Activated naive CD8-positive, alpha-beta T cell treated with anti-CD3 and anti-CD28 coated beads, Interleukin-2, amount 50 U/mL, for 24 hours (primary cell): Measurements from ENCODE around the gene ESPNL.
"Not testable (repeated sequence)": the region's sequence is repeated elsewhere in the genome, so short reads cannot be mapped to it uniquely, and the experiment has no call there.

ENCODE experiments used
- ATAC-seq: fragments of 150-1000 bp; cut with Tn5 transposase; one replicate; pipeline ENCODE4 v1.10.0; 2021
- DNase-seq: peaks from one replicate; pipeline ENCODE4 v3.0.0; 2021
- H3K27ac Mint-ChIP-seq: one replicate; pipeline ENCODE4 v1.8.0; 2021; ENCODE audit warnings: mild to moderate bottlenecking, mixed read lengths
- H3K27me3 Mint-ChIP-seq: one replicate; pipeline ENCODE4 v1.8.0; 2021; ENCODE audit warnings: mixed read lengths
- H3K36me3 Mint-ChIP-seq: one replicate; pipeline ENCODE4 v1.8.0; 2021; ENCODE audit warnings: low read depth, mixed read lengths
- H3K4me1 Mint-ChIP-seq: one replicate; pipeline ENCODE4 v1.8.0; 2021; ENCODE audit warnings: mixed read lengths
- H3K4me3 Mint-ChIP-seq: one replicate; pipeline ENCODE4 v1.8.0; 2021; ENCODE audit warnings: mild to moderate bottlenecking, moderate library complexity, mixed read lengths
- H3K9me3 Mint-ChIP-seq: one replicate; pipeline ENCODE4 v1.8.0; 2021; ENCODE audit warnings: mixed read lengths

Gene ESPNL

GRCh38 chr2:238171072-238171431, 70.9 kb downstream of the ESPNL start:
- H3K27me3 Mint-ChIP-seq, H3K4me3 Mint-ChIP-seq, H3K27ac Mint-ChIP-seq, H3K4me1 Mint-ChIP-seq, H3K9me3 Mint-ChIP-seq, ATAC-seq, DNase-seq: not testable (repeated sequence)
- H3K36me3 Mint-ChIP-seq, result peaks cover 34% of the 10 kb centered on the region

GRCh38 chr2:238171575-238172187, 71.5 kb downstream of the ESPNL start:
- peaks cover 3% of the 10 kb centered on the region for H3K4me1 Mint-ChIP-seq
- H3K36me3 Mint-ChIP-seq, result peaks cover 37% of the 10 kb centered on the region

GRCh38 chr2:238172439-238172838, 72.3 kb downstream of the ESPNL start:
- peak overlapping the region; percentile 39 for H3K27ac Mint-ChIP-seq
- peaks cover 43% of the 10 kb centered on the region for H3K36me3 Mint-ChIP-seq

More at GRCh38 chr2:238171575-238172187, 71.5 kb downstream of the ESPNL start:
- Mint-ChIP-seq H3K27me3 (no peaks in the 10 kb centered on the region), H3K9me3 (no peaks in the 10 kb centered on the region), H3K4me3 (no peak overlapping the region), H3K27ac (no peak overlapping the region)
- no peak for DNase-seq
- no peak for ATAC-seq

GRCh38 chr2:238173692-238174091, 73.6 kb downstream of the ESPNL start:
- no peak overlapping the region for H3K27ac Mint-ChIP-seq
- ATAC-seq, result peak; percentile 52
- H3K4me1 Mint-ChIP-seq, result peaks cover 3% of the 10 kb centered on the region
- peaks cover 49% of the 10 kb centered on the region for H3K36me3 Mint-ChIP-seq
- DNase-seq, result no peak
- no peak overlapping the region for H3K4me3 Mint-ChIP-seq
- H3K27me3 Mint-ChIP-seq, result no peaks in the 10 kb centered on the region
- H3K9me3 Mint-ChIP-seq, result no peaks in the 10 kb centered on the region

More at GRCh38 chr2:238172439-238172838, 72.3 kb downstream of the ESPNL start:
- no peak overlapping the region for H3K4me3 Mint-ChIP-seq
- H3K27me3 Mint-ChIP-seq, result no peaks in the 10 kb centered on the region
- no peak for DNase-seq
- no peak for ATAC-seq
- no peaks in the 10 kb centered on the region for H3K9me3 Mint-ChIP-seq
- peaks cover 3% of the 10 kb centered on the region for H3K4me1 Mint-ChIP-seq

- peaks cover 1% of the 10 kb centered on the region for H3K4me1 Mint-ChIP-seq
- no peak for DNase-seq
- peaks cover 54% of the 10 kb centered on the region for H3K36me3 Mint-ChIP-seq
- no peak for ATAC-seq
- no peaks in the 10 kb centered on the region for H3K27me3 Mint-ChIP-seq
- H3K27ac Mint-ChIP-seq, result no peak overlapping the region
- H3K4me3 Mint-ChIP-seq, result no peak overlapping the region
- no peaks in the 10 kb centered on the region for H3K9me3 Mint-ChIP-seq
Observed at GRCh38 chr2:238174291-238174690, 74.2 kb downstream of the ESPNL start.

GRCh38 chr2:238174701-238175100, 74.6 kb downstream of the ESPNL start:
- H3K4me3 Mint-ChIP-seq, result no peak overlapping the region
- H3K4me1 Mint-ChIP-seq, result no peaks in the 10 kb centered on the region
- no peak for ATAC-seq
- peaks cover 52% of the 10 kb centered on the region for H3K36me3 Mint-ChIP-seq
- no peaks in the 10 kb centered on the region for H3K9me3 Mint-ChIP-seq
- no peak for DNase-seq
- H3K27ac Mint-ChIP-seq, result no peak overlapping the region
- H3K27me3 Mint-ChIP-seq, result no peaks in the 10 kb centered on the region

- H3K4me3 Mint-ChIP-seq, result no peak overlapping the region
Observed at GRCh38 chr2:238176613-238177012, 76.5 kb downstream of the ESPNL start.

GRCh38 chr2:238180554-238180953, 80.4 kb downstream of the ESPNL start:
- H3K27me3 Mint-ChIP-seq, result no peaks in the 10 kb centered on the region
- DNase-seq, result no peak
- H3K9me3 Mint-ChIP-seq, result no peaks in the 10 kb centered on the region
- H3K27ac Mint-ChIP-seq, result no peak overlapping the region
- H3K4me3 Mint-ChIP-seq, result no peak overlapping the region
- ATAC-seq, result no peak
- peaks cover 7% of the 10 kb centered on the region for H3K4me1 Mint-ChIP-seq
- H3K36me3 Mint-ChIP-seq, result peaks cover 66% of the 10 kb centered on the region

More at GRCh38 chr2:238176613-238177012, 76.5 kb downstream of the ESPNL start:
- H3K27me3 Mint-ChIP-seq, result no peaks in the 10 kb centered on the region
- H3K9me3 Mint-ChIP-seq, result no peaks in the 10 kb centered on the region
- DNase-seq (no peak), ATAC-seq (no peak)
- H3K27ac Mint-ChIP-seq, result no peak overlapping the region
- no peaks in the 10 kb centered on the region for H3K4me1 Mint-ChIP-seq
- peaks cover 55% of the 10 kb centered on the region for H3K36me3 Mint-ChIP-seq

- Mint-ChIP-seq H3K36me3 (peaks cover 73% of the 10 kb centered on the region), H3K4me3 (no peak overlapping the region), H3K27me3 (no peaks in the 10 kb centered on the region), H3K27ac (peak overlapping the region; percentile 24), H3K4me1 (peaks cover 7% of the 10 kb centered on the region), H3K9me3 (no peaks in the 10 kb centered on the region)
- DNase-seq (no peak), ATAC-seq (no peak)
Observed at GRCh38 chr2:238182362-238182761, 82.2 kb downstream of the ESPNL start.
